ENCODE measurements around the gene LRTM2.

DNA sequence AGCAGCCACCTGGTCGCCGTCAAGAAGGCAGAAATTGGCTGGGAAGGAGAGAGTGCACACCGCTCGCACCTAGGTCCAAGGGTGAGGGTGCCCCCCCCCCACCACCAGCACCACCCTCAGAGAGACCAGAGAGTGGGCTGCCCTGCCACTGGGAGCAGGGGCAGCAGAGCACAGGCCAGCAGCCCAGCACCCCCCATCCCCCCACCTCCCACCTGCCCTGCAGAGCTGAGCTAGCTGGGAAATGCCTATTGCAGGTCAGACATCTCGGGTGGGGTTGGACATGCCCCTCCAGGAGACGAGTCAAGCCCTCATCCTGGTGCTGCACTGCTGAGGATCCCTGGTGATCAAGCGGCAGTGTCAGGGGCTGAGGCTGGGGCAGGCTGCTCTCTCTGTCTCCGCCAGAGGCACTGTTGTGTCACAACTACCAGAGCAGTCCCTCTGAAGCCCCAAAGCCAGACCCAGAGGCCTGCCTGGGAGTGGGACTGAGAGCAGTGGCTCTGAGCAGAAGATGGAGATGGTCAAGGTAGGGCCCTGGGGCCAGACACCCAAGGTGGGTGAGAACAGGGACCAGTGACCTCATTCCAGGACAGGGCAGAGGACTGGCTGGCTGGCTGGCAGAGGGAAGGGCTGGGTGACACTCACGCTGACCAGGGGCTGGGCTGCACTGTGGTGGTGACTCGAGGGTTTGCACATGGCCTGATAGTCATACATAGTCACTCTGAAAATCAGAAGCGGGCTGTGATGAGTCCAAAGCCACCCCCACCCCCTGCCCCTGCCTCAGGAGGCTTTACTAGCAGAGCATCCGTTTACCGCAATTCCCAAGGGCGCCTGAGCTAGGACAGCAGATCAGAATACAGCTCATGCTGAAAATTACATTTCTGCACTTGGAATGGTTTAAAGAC, 19.7 kb upstream of the LRTM2 start:
- TF ChIP-seq, protein P1, sequence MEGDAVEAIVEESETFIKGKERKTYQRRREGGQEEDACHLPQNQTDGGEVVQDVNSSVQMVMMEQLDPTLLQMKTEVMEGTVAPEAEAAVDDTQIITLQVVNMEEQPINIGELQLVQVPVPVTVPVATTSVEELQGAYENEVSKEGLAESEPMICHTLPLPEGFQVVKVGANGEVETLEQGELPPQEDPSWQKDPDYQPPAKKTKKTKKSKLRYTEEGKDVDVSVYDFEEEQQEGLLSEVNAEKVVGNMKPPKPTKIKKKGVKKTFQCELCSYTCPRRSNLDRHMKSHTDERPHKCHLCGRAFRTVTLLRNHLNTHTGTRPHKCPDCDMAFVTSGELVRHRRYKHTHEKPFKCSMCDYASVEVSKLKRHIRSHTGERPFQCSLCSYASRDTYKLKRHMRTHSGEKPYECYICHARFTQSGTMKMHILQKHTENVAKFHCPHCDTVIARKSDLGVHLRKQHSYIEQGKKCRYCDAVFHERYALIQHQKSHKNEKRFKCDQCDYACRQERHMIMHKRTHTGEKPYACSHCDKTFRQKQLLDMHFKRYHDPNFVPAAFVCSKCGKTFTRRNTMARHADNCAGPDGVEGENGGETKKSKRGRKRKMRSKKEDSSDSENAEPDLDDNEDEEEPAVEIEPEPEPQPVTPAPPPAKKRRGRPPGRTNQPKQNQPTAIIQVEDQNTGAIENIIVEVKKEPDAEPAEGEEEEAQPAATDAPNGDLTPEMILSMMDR (IDR thresholded peaks at IDR 0.05) = peak; percentile 53
- TF ChIP-seq EZH2 (IDR thresholded peaks at IDR 0.05) = no peak
- TF ChIP-seq EZH2phosphoT487 (IDR thresholded peaks at IDR 0.05) = no peak
